MCF 10A (cell line): ENCODE measurements around the gene FBN3. TPM values are rescaled to one million over a fixed set of nuclear protein-coding genes. Genes with fewer than 3 reads are reported as not detected.
"Not testable (repeated sequence)": the region's sequence is repeated elsewhere in the genome, so short reads cannot be mapped to it uniquely, and the experiment has no call there.

Source experiments
- BruUV-seq: library from RNA; stranded (reverse); fragments of 400-500 nt; replicated peaks from 2 replicates; lab custom pipeline; 2021; lab: Mats Ljungman, UMichigan
- CTCF ChIA-PET: fragments of 300-600 bp; sonication (Branson Sonifier 250); formaldehyde crosslinking; extraction: SDS; loops from one replicate; lab custom pipeline; 2021; ENCODE audit warnings: antibody characterized with exemption, inconsistent platforms; lab: Yijun Ruan, JAX
- POLR2A ChIA-PET: fragments of 300-600, 350-650 bp; sonication (Branson Sonifier 250); formaldehyde crosslinking; extraction: SDS; loops from one replicate; lab custom pipeline; 2020; ENCODE audit warnings: antibody characterized with exemption, inconsistent platforms; lab: Yijun Ruan, JAX
- DNase-seq: peaks from one replicate; pipeline ENCODE4 v3.0.0-alpha.2; 2018; ENCODE audit not compliant: unreplicated experiment
- H3K27ac Mint-ChIP-seq: one replicate; pipeline ENCODE4 v1.8.0; 2022; ENCODE audit warnings: mild to moderate bottlenecking, low read depth, mixed read lengths; ENCODE audit not compliant: unreplicated experiment
- H3K27me3 Mint-ChIP-seq: one replicate; pipeline ENCODE4 v1.8.0; 2022; ENCODE audit warnings: mixed read lengths; ENCODE audit not compliant: insufficient read depth, unreplicated experiment
- H3K36me3 Mint-ChIP-seq: one replicate; pipeline ENCODE4 v1.8.0; 2022; ENCODE audit warnings: mild to moderate bottlenecking, moderate library complexity, mixed read lengths; ENCODE audit not compliant: insufficient read depth, unreplicated experiment
- H3K4me1 Mint-ChIP-seq: one replicate; pipeline ENCODE4 v1.8.0; 2022; ENCODE audit warnings: mixed read lengths; ENCODE audit not compliant: insufficient read depth, unreplicated experiment
- H3K4me3 Mint-ChIP-seq: one replicate; pipeline ENCODE4 v1.8.0; 2022; ENCODE audit warnings: mild to moderate bottlenecking, moderate library complexity, mixed read lengths; ENCODE audit not compliant: unreplicated experiment
- H3K9me3 Mint-ChIP-seq: one replicate; pipeline ENCODE4 v1.8.0; 2022; ENCODE audit warnings: mixed read lengths; ENCODE audit not compliant: unreplicated experiment
- intact Hi-C: fragments of 100-400 bp; cut with micrococcal nuclease; formaldehyde crosslinking; loops from 2 replicates; pipeline ENCODE4 v1.14.1; 2022
- total RNA-seq: library from RNA; stranded (reverse); gene quantifications from 2 replicates; pipeline ENCODE4 v1.2.3, GENCODE V29; 2022
- TF ChIP-seq, protein P1 (sequence below): fragments of 200-600 bp; IDR thresholded peaks from one replicate; pipeline ENCODE4 v1.8.0; 2022; ENCODE audit warnings: antibody characterized with exemption, mild to moderate bottlenecking; ENCODE audit not compliant: unreplicated experiment

Gene FBN3
- total RNA-seq, 1 experiment from 2014 or later = not detected

DNA sequence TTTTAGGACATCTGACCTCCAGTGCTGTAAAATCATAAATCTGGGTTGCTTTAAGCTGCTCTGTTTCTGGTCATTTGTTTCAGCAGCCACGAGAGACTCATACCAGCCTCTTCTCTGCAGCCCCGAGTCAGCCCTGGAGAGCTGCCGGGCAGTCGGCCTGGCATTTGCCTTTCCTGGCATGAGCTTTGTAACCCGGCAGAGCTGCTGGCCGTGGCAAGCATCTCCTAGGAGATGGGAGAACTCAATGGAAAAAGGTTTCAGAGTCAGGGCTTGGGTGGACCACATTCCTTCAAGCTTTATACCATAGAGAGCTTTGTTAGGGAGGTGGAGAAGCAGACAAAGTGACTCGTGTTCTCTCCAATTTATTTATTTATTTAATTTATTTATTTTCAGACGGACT, 118.4 kb downstream of the FBN3 start:
- POLR2A ChIA-PET = no interaction called here
- intact Hi-C loops = no loop called here
- no peaks in the 10 kb centered on the region for H3K9me3 Mint-ChIP-seq
- no peaks in the 10 kb centered on the region for H3K4me1 Mint-ChIP-seq
- H3K27ac Mint-ChIP-seq = no peak overlapping the region
- peaks cover 1% of the 10 kb centered on the region for H3K27me3 Mint-ChIP-seq
- no peaks in the 10 kb centered on the region for H3K36me3 Mint-ChIP-seq
- no peak for DNase-seq
- TF ChIP-seq, protein P1, sequence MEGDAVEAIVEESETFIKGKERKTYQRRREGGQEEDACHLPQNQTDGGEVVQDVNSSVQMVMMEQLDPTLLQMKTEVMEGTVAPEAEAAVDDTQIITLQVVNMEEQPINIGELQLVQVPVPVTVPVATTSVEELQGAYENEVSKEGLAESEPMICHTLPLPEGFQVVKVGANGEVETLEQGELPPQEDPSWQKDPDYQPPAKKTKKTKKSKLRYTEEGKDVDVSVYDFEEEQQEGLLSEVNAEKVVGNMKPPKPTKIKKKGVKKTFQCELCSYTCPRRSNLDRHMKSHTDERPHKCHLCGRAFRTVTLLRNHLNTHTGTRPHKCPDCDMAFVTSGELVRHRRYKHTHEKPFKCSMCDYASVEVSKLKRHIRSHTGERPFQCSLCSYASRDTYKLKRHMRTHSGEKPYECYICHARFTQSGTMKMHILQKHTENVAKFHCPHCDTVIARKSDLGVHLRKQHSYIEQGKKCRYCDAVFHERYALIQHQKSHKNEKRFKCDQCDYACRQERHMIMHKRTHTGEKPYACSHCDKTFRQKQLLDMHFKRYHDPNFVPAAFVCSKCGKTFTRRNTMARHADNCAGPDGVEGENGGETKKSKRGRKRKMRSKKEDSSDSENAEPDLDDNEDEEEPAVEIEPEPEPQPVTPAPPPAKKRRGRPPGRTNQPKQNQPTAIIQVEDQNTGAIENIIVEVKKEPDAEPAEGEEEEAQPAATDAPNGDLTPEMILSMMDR = no peak
- BruUV-seq = no TSS peak
- no peak overlapping the region for H3K4me3 Mint-ChIP-seq
- CTCF ChIA-PET = interaction anchor here (0.6 kb wide), 1 partner anchor 406 kb away, joined by 3 read pairs; no protein-coding TSS in a partner anchor

DNA sequence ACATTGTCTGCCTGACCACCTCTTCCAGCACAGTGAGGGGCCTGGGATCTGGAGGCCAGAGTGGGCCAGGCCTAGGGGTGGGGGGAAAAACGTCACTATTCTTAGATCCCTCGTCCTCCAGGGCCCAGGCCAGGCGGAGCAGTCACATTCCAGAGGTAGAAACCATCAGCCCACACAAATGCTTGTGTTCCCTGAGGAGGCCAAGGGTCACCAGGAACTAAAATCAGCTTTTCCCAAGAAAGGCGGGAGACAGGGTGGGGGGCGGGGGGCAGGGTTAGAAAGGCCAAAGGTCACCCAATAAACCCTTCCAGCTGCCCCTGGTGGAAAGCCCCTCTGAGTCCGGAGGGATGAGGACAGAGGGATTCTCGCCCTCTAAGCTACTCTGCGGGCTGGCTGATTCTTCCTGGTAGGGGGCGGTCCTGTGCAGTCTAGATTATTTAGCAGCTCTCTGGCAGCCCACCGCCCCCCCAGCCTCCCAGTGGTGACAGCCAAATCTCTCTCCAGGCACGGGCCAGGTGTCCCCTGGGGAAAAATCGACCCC, 120.4 kb downstream of the FBN3 start:
- Mint-ChIP-seq H3K9me3 (no peaks in the 10 kb centered on the region), H3K4me3 (no peak overlapping the region), H3K27ac (no peak overlapping the region), H3K27me3 (no peaks in the 10 kb centered on the region), H3K36me3 (no peaks in the 10 kb centered on the region), H3K4me1 (no peaks in the 10 kb centered on the region)
- intact Hi-C loops = no loop called here
- no peak for DNase-seq
- TF ChIP-seq, protein P1 = no peak
- ChIA-PET CTCF (interaction anchor here (0.6 to 1.1 kb wide), 2 partner anchors 11 to 13 kb away, joined by 4 to 6 read pairs; no protein-coding TSS in a partner anchor), POLR2A (no interaction called here)
- BruUV-seq = no TSS peak

DNA sequence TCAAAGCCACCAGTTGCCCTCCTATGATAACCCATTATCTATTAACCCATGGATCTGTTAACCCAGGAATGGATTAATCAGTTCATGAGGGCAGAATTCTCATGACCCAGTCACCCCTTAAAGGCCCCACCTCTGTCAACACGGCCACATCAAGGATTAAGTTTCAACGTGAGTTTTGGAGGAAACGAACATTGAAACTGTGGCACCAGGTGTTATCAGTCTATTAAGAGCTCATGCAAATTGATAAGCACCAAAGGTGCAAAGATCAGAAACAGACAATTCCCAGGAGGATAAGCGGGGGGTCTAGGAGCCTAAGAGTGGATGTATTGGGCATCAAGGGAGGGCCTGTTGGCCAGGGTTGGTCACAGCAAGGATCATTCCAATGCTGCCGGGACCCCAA, 124.1 kb downstream of the FBN3 start:
- POLR2A ChIA-PET = interaction anchor here (1.5 kb wide), 1 partner anchor 16 kb away, joined by 5 read pairs; no protein-coding TSS in a partner anchor
- H3K4me1 Mint-ChIP-seq = no peaks in the 10 kb centered on the region
- CTCF ChIA-PET = interaction anchor here (0.6 kb wide), 1 partner anchor 76 kb away, joined by 3 read pairs; no protein-coding TSS in a partner anchor

DNA sequence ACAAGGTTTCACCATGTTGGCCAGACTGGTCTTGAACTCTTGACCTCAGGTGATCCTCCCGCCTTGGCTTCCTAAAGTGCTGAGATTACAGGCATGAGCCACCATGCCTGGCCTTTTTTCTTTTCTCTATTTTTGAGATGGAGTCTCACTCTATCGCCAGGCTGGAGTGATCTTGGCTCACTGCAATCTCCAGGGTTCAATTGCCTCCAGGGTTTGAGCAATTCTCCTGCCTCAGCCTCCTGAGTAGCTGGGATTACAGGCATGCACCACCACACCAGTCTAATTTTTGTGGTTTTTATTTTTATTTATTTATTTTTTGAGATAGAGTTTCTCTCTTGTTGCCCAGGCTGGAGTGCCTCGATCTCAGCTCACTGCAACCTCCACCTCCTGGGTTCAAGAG, 125.1 kb downstream of the FBN3 start:
- H3K27me3 Mint-ChIP-seq, H3K27ac Mint-ChIP-seq, CTCF ChIA-PET, H3K4me3 Mint-ChIP-seq, H3K9me3 Mint-ChIP-seq, intact Hi-C loops, BruUV-seq, DNase-seq, POLR2A ChIA-PET, H3K36me3 Mint-ChIP-seq, H3K4me1 Mint-ChIP-seq: not testable (repeated sequence)

More for the DNA sequence above, 124.1 kb downstream of the FBN3 start:
- intact Hi-C loops = no loop called here
- Mint-ChIP-seq H3K4me3 (no peak overlapping the region), H3K27ac (no peak overlapping the region), H3K36me3 (no peaks in the 10 kb centered on the region), H3K27me3 (no peaks in the 10 kb centered on the region), H3K9me3 (no peaks in the 10 kb centered on the region)
- no peak for DNase-seq
- TF ChIP-seq, protein P1 = no peak
- BruUV-seq = no TSS peak
